Psoas muscle (tissue), 8 donors: ENCODE results near the gene CAMTA1. TPM values are rescaled to one million over a fixed set of nuclear protein-coding genes. Genes with fewer than 3 reads are reported as not detected.

Source experiments
- ATAC-seq, 4 donors: fragments of 200-7000 bp; cut with Tn5 transposase; one replicate each; pipeline ENCODE4 v1.9.1; 2020; ENCODE audit warnings: moderate library complexity in 3 of 4, mild to moderate bottlenecking in 2 of 4
- DNase-seq, 2 donors: peaks; one replicate each; pipeline ENCODE4 v3.0.0-alpha.2; 2020
- H3K27ac ChIP-seq: fragments of 200-600 bp; one replicate; pipeline ENCODE4 v1.8.0; 2022
- H3K27me3 ChIP-seq, 3 donors: fragments of 200-600 bp in 1 of 3; one replicate each; pipeline versions ENCODE4 v1.6.1 to v1.8.0; 2013 to 2022; ENCODE audit warnings: low read length in 2 of 3, mild to moderate bottlenecking in 2 of 3, moderate library complexity in 1 of 3; ENCODE audit not compliant: insufficient read depth in 3 of 3
- H3K36me3 ChIP-seq, 2 donors: fragments of 200-600 bp in 1 of 2; one replicate each; pipeline versions ENCODE4 v1.6.1 to v1.8.0; 2013 to 2022; ENCODE audit warnings: low read depth in 1 of 2, mild to moderate bottlenecking in 1 of 2, moderate library complexity in 1 of 2; ENCODE audit not compliant: insufficient read depth in 1 of 2
- H3K4me1 ChIP-seq: fragments of 200-600 bp; one replicate; pipeline ENCODE4 v1.8.0; 2022
- H3K4me3 ChIP-seq: fragments of 200-600 bp; one replicate; pipeline ENCODE4 v1.8.0; 2022; ENCODE audit warnings: mild to moderate bottlenecking
- H3K9me3 ChIP-seq: fragments of 200-600 bp; one replicate; pipeline ENCODE4 v1.8.0; 2022
- CTCF ChIP-seq: fragments of 200-600 bp; IDR thresholded peaks from one replicate; pipeline ENCODE4 v1.8.0; 2022; ENCODE audit warnings: antibody characterized with exemption
- WGBS, 3 donors: extraction: QIAGEN DNeasy Blood & Tissue Kit; methylation state at CpG; one replicate each; pipeline versions ENCODE4 v1.1.6 to v1.1.7; 2013; 5-methylcytosine and 5-hydroxymethylcytosine counted together
- intact Hi-C, 2 donors: fragments of 100-400 bp; cut with DNase I; formaldehyde crosslinking; loops; one replicate each; pipeline versions ENCODE4 v1.11.0 to v1.14.2; 2022
- polyA plus RNA-seq, 3 donors: library from polyadenylated mRNA; stranded (reverse); fragments of 200-250 nt; gene quantifications; one replicate each; pipeline ENCODE4 v1.2.3, GENCODE V29; 2013
- total RNA-seq, 4 donors: library from RNA; stranded (reverse); fragmentation: NEBNext Ultra II Directional in 2 of 4; extraction: Animal tissue kit (Norgen Biotek cat#: 25700) in 2 of 4; gene quantifications; one replicate each; pipeline versions ENCODE4 v1.2.1 to v1.2.4, GENCODE V29; 2021 to 2023
- donor health status: healthy with polysubstance abuse.
- donor health status: DM: no; HTN: no; CAD: no; lungs with moderate emphysema.
- donor health status: Bipolar disorder and iron deficiency.
- donor health status: healthy.
- donor health status: DM: yes; HTN: yes; CAD: no.
- donor health status: DM: no; HTN: no; CAD: no.
- donor health status: DM: no; HTN: no; CAD: no.
- donor health status: DM: yes; HTN: yes; CAD: no.

The CAMTA1 gene
- total and polyA plus RNA-seq, 7 donors = 64.6 to 206 (median 76.5) TPM

- Histone ChIP-seq H3K9me3 (no peaks in the 10 kb centered on the region), H3K4me1 (no peaks in the 10 kb centered on the region), H3K4me3 (no peak overlapping the region), H3K36me3 (no peaks in the 10 kb centered on the region), H3K27ac (no peak overlapping the region), H3K27me3 (peaks cover 0 to 4% (median 0%) of the 10 kb centered on the region in 3 donors)
- WGBS, 3 donors = 48 to 54% (median 52%) methylated on average over 10 of the region's 10 CpGs
- ATAC-seq (no peak), DNase-seq (no peak)
- no peak for TF ChIP-seq CTCF
- intact Hi-C loops = no loop called here
Observed at GRCh38 chr1:7608628-7609305, 823.5 kb downstream of the CAMTA1 start.

GRCh38 chr1:7609311-7609994, 824.2 kb downstream of the CAMTA1 start:
- intact Hi-C loops = no loop called here
- TF ChIP-seq CTCF = no peak
- Histone ChIP-seq H3K36me3 (no peaks in the 10 kb centered on the region), H3K27ac (no peak overlapping the region), H3K27me3 (peaks cover 0 to 4% (median 0%) of the 10 kb centered on the region in 3 donors), H3K9me3 (no peaks in the 10 kb centered on the region), H3K4me3 (no peak overlapping the region), H3K4me1 (no peaks in the 10 kb centered on the region)
- ATAC-seq = no peak
- DNase-seq = no peak
- WGBS, 3 donors = 76 to 80% (median 80%) methylated on average over 7 of the region's 7 CpGs

- TF ChIP-seq CTCF = no peak
- no peaks in the 10 kb centered on the region for H3K9me3 ChIP-seq
- DNase-seq (no peak), ATAC-seq (no peak)
- intact Hi-C loops = no loop called here
- H3K27me3 ChIP-seq = peaks cover 0 to 4% (median 0%) of the 10 kb centered on the region in 3 donors
- no peaks in the 10 kb centered on the region for H3K36me3 ChIP-seq
- WGBS, 3 donors = 73 to 80% (median 74%) methylated on average over 5 of the region's 5 CpGs
- H3K4me3 ChIP-seq = no peak overlapping the region
- no peaks in the 10 kb centered on the region for H3K4me1 ChIP-seq
- no peak overlapping the region for H3K27ac ChIP-seq
Observed at GRCh38 chr1:7610106-7610731, 825.0 kb downstream of the CAMTA1 start.

GRCh38 chr1:7610936-7611335, 825.7 kb downstream of the CAMTA1 start:
- 82 to 93% (median 88%) methylated on average over 9 of the region's 9 CpGs for WGBS, 3 donors
- Histone ChIP-seq H3K4me3 (no peak overlapping the region), H3K27me3 (peaks cover 0 to 4% (median 0%) of the 10 kb centered on the region in 3 donors), H3K9me3 (no peaks in the 10 kb centered on the region), H3K36me3 (no peaks in the 10 kb centered on the region), H3K27ac (no peak overlapping the region), H3K4me1 (no peaks in the 10 kb centered on the region)
- DNase-seq (no peak), ATAC-seq (no peak)
- intact Hi-C loops = no loop called here
- no peak for TF ChIP-seq CTCF
